Measurements from ENCODE around the gene MCEMP1. TPM values are rescaled to one million over a fixed set of nuclear protein-coding genes. Genes with fewer than 3 reads are reported as not detected.

MCEMP1 gene
- total and polyA plus RNA-seq, 12 donors = 0.17 to 1.2 (median 0.30) TPM; not detected in 5

GRCh38 chr19:7657131-7657751, 19.6 kb upstream of the MCEMP1 start:
- Histone ChIP-seq H3K27ac (peak overlapping the region in 1 of 10 donors; percentile 84), H3K27me3 (peaks cover 0 to 22% (median 1%) of the 10 kb centered on the region in 7 donors), H3K36me3 (no peaks in the 10 kb centered on the region), H3K4me1 (peaks cover 0 to 31% (median 0%) of the 10 kb centered on the region in 9 donors), H3K9me3 (no peaks in the 10 kb centered on the region), H3K4me3 (peak overlapping the region in 1 of 10 donors; percentile 18)
- 42 to 44% methylated on average over 14 of the region's 14 CpGs for WGBS, 2 donors
- ATAC-seq = peak in 2 of 8 donors; percentile 33 to 52
- no peak for DNase-seq
- TF ChIP-seq CTCF (IDR thresholded peaks at IDR 0.05) = no peak
- intact Hi-C loops (cut with DNase I) = loop anchor here in 2 of 10 donors (10.0 kb wide), 1 partner anchor 138 kb away; no protein-coding TSS in a partner anchor

DNA sequence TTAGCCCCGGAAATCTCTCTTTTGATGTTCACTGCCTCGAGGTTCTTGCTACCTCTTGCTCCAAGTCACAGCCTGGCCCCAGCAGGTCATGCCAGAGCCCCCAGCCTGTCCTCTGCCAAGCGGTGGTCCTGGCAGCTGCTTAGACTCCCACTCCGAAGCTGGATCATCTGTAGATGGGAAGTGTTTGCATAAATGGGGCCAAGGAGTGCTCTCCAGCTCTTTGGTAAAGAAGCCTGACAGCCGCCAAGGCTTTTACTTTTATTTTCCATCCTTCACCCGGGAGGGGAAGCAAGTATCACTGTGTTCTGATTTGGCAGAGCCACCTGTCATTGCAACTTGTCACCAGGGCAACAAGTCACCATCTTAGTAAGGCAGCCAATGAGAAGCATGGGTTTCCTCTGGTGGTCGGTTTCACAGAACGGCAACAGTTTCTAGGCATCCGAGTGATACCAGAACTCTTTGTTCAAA, 18.6 kb upstream of the MCEMP1 start:
- intact Hi-C loops (cut with DNase I) = loop anchor here in 2 of 10 donors (10.0 kb wide), 1 partner anchor 137 kb away; no protein-coding TSS in a partner anchor
- no peak overlapping the region for H3K4me3 ChIP-seq

DNA sequence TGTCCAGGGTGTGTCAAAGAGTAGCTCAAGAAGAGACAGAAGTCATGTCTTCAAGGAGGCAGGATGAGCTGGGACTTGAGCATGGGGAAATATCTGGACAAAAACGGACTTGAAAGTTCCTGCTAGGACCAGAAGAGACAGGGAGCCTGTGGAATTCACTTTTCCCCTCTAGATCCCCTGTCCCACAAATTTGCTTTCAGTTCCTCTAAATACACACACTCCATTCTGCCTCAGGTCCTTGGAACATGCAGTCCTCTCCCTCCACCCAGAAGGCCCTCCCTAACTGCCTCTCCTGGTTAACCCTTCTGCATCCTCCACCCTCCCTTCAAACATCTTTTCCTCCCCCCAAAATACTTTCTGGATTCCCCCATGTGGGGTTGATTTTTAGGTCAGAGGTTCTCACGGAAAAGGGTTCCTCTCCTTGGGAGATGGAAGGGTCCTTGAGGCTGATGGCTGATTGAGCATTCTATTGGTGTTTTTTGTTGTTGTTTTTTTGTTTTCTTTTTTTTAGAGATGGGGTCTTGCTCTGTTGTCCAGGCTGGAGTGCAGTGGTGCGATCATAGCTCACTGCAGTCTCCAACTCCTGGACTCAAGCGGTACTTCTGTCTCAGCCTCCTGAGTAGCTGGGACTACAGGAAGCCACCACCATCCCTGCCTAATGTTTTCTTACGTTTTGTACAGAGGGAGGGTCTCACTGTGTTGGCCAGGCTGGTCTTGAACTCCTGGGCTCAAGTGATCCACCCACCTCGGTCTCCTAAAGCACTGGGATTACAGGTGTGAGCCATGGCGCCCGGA, 14.9 kb upstream of the MCEMP1 start:
- TF ChIP-seq CTCF (IDR thresholded peaks at IDR 0.05) = no peak
- no peaks in the 10 kb centered on the region for H3K9me3 ChIP-seq
- no peaks in the 10 kb centered on the region for H3K36me3 ChIP-seq
- DNase-seq = no peak
- peaks cover 0 to 15% (median 0%) of the 10 kb centered on the region in 9 donors for H3K4me1 ChIP-seq
- intact Hi-C loops (cut with DNase I) = no loop called here
- no peak for ATAC-seq
- H3K27me3 ChIP-seq = peaks cover 0 to 38% (median 7%) of the 10 kb centered on the region in 7 donors
- 75 to 76% methylated on average over 8 of the region's 8 CpGs for WGBS, 2 donors
- H3K4me3 ChIP-seq = no peak overlapping the region
- no peak overlapping the region for H3K27ac ChIP-seq

More for the DNA sequence above, 18.6 kb upstream of the MCEMP1 start:
- 32 to 38% methylated on average over 9 of the region's 9 CpGs for WGBS, 2 donors
- Histone ChIP-seq H3K27me3 (peaks cover 0 to 29% (median 7%) of the 10 kb centered on the region in 7 donors), H3K36me3 (no peaks in the 10 kb centered on the region), H3K9me3 (no peaks in the 10 kb centered on the region), H3K27ac (peak overlapping the region in 1 of 10 donors; percentile 84), H3K4me1 (peaks cover 0 to 28% (median 0%) of the 10 kb centered on the region in 9 donors)
- no peak for DNase-seq
- TF ChIP-seq CTCF (IDR thresholded peaks at IDR 0.05) = no peak
- no peak for ATAC-seq

GRCh38 chr19:7662657-7663056, 14.2 kb upstream of the MCEMP1 start:
- Histone ChIP-seq H3K36me3 (no peaks in the 10 kb centered on the region), H3K27me3 (peaks cover 0 to 38% (median 7%) of the 10 kb centered on the region in 7 donors), H3K9me3 (no peaks in the 10 kb centered on the region), H3K4me3 (no peak overlapping the region), H3K4me1 (peaks cover 0 to 9% (median 0%) of the 10 kb centered on the region in 9 donors), H3K27ac (no peak overlapping the region)
- 81 to 89% methylated on average over 14 of the region's 14 CpGs for WGBS, 2 donors
- TF ChIP-seq CTCF (IDR thresholded peaks at IDR 0.05) = no peak
- DNase-seq (no peak), ATAC-seq (no peak)
- intact Hi-C loops (cut with DNase I) = no loop called here
